Subcutaneous adipose tissue (tissue), 4 donors: ENCODE measurements around the gene ZNF878. TPM values are rescaled to one million over a fixed set of nuclear protein-coding genes. Genes with fewer than 3 reads are reported as not detected.

ENCODE experiments used
- total RNA-seq, 4 donors: library from RNA; depleted of rRNA; stranded (reverse); fragments of >200 nt; gene quantifications; one replicate each; pipeline ENCODE4 v1.1.0, GENCODE V29; 2016
- TF ChIP-seq, protein P1 (sequence below): fragments of 450-650 bp; IDR thresholded peaks from one replicate; pipeline ENCODE4 v1.5.1; 2016; ENCODE audit warnings: low read depth, mild to moderate bottlenecking, control low read depth, antibody characterized with exemption, moderate library complexity

ZNF878 gene
- under 1 TPM in 1 of 4 donors, not detected in 3; 0.44 TPM for total RNA-seq

DNA sequence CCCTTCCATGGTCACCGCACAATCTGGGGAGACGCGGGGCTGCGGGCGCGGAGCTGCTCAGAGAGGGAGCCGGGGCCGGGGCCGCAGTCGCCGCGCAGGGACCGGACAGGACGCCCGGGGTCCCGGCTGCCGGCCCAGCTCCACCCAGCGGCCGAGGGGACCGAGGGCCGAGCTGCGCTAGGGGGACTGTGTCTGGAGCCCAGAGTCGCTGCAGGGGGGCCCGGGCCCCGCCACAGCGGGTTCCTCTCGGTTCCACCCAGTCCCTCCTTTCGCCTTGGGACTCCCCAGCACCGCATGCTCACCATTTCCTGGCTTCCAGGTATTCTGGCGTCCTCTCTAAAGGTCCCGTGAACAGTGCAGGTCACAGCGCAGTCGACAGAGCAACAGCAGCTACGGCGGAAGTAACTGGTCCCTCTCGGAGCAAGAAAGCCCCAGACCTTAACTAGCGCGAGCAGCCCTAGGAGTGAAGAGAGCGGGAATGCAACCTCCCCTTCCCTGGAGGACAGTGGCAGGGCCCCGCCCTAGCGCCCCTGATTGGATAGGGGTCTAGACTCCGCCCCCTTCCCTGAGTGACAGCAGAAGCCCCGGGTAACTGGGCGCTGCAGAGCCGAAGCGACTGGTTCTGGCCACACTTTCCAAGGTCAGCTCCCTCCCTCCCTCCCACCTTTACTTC lies at the start of gene ZNF878:
Gene ZNF878 (minus strand): TSS at position 465 of the 673 bp plus-strand sequence. CDS start 160 bp downstream, at position 305.
- TF ChIP-seq, protein P1, sequence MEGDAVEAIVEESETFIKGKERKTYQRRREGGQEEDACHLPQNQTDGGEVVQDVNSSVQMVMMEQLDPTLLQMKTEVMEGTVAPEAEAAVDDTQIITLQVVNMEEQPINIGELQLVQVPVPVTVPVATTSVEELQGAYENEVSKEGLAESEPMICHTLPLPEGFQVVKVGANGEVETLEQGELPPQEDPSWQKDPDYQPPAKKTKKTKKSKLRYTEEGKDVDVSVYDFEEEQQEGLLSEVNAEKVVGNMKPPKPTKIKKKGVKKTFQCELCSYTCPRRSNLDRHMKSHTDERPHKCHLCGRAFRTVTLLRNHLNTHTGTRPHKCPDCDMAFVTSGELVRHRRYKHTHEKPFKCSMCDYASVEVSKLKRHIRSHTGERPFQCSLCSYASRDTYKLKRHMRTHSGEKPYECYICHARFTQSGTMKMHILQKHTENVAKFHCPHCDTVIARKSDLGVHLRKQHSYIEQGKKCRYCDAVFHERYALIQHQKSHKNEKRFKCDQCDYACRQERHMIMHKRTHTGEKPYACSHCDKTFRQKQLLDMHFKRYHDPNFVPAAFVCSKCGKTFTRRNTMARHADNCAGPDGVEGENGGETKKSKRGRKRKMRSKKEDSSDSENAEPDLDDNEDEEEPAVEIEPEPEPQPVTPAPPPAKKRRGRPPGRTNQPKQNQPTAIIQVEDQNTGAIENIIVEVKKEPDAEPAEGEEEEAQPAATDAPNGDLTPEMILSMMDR, result no peak

DNA sequence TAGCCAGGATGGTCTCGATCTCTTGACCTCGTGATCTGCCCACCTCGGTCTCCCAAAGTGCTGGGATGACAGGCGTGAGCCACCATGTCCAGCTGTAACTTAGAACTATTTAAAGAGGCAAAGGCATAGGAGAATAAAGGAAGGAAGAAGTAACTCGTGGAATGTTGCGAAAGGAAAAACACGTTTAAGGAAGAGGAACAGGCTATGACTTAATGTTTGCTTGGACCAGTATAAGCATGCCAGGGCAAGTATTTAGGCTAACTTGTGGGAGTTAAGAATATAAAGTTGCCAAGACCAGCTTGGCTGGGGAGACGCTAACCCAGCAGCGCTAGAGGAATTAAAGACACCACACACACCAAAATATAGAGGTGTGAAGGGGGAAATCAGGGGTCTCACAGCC lies 45.3 kb upstream of the ZNF878 start:
- TF ChIP-seq, protein P1, result no peak

DNA sequence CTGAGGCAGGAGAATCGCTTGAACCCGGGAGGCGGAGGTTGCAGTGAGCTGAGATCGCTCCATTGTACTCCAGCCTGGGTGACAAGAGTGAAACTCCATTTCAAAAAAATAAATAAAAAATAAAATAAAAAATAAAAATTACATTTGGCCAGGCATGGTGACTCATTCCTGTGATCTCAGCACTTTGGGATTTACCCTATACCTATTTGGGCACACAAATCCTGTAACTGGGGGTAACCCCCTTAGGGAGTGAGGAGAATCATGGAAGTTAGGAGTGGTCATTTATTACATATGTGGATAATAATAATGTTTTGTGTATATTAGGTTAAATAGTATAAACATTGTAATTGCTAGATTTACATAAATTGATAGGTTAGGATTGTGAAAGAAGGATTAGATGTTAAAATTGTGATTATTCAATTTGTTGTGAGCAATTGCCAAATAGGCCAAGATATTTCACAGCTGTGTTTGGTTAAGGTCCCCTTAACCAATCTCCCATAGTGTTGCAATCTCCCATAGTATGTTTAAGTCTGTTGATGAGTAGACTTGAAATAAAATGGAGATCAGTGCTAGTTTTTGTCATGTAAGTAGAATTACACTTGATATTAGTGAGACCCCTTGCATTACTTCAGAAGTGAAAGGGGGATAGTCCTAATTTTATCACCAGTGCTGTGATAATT lies 42.5 kb upstream of the ZNF878 start:
- TF ChIP-seq, protein P1, result no peak

DNA sequence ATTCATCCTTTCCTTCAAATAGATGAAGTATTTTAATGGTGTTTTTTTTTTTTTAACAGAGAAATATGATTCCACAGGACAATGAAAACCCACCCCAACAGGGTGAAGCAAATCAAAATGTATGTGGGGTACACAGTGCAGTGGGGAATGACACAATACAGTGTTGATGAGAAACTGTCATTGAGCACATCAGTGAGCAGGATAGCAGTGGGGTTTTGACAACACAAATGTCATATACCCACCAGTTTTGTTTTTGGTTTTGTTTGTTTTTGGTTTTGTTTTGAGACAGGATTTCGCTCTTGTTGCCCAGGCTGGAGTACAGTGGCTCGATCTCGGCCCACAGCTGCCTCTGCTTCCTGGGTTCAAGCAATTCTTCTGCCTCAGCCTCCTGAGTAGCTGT lies 41.0 kb upstream of the ZNF878 start:
- TF ChIP-seq, protein P1, result no peak

DNA sequence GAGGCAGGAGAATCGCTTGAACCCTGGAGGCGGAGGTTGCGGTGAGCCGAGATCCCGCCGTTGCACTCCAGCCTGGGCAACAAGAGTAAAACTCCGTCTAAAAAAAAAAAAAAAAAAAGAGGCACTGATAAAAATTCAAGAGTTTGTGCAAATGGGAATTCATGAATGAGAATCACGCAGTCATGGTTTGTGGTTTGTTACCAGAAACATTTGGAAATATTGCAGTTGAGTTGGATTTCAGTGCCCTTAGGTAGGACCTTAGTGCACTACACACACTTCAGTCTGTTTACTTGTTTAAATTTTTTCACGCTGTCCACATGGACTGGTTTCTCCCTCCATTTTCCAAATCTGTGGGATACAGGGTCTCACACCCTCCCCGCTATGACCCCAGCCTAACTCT lies 40.2 kb upstream of the ZNF878 start:
- TF ChIP-seq, protein P1, result no peak

DNA sequence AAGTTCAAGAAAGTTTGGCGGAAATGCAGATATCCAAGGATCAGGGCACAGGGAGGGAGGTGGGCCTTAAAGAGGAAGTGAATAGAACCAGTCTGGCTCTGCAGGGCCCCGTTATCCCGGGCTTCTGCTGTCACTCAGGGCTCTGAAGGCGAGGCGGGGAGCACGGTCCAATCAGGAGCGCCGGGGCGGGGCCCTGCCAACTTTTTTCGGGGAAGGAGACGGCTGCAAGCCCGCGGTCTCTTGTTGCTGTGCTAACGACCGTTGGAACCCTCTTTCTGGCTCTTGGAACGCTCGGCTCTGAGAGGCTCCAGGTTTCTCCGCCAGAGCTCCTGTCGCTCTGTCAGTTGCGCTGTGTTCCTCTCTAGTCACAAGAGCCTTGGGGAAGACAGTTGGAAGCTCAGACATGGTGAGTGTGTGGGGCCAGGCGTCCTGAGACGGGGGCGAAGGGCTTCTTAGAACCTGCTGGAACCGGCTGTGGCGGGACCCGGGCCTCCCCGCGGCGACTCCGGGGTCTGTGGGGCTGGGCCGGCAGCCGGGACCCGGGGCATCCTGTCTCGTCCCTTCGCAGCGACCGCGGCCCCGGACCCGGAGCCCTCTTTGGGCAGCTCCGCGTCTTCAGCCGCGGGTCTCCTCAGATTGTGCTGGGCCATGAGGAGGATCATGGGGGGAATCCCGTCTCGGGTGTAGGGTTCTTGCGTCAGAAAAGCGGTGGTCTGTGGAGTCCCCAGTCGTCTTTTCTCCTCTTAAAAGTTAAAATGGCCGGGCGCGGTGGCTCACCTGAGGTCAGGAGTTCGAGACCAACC lies 39.5 kb upstream of the ZNF878 start:
- TF ChIP-seq, protein P1, result no peak

DNA sequence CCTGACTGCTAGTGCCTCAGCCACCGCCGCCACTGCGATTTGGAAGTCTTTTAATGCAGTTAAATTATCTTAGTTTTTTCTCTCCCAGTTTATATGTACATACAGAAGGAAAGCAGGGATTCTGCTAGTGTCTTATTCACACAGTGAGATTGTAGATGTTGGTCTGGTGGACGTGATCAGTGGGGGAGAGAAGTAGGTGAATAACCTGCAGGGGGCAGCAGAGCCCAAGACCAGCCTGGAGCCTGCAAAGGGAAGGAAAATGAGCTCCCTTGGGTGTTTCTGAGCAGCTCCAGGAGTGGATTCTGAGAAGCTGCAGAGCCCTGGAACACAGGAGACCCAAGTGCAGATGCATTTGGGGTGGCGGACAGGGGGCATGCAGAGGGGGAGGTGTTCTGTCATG lies 38.0 kb upstream of the ZNF878 start:
- TF ChIP-seq, protein P1, result no peak
